Hepatocyte (in vitro differentiated cells): Measurements from ENCODE around the gene CYP2F1. TPM values are rescaled to one million over a fixed set of nuclear protein-coding genes. Genes with fewer than 3 reads are reported as not detected.
"Not testable (repeated sequence)": the region's sequence is repeated elsewhere in the genome, so short reads cannot be mapped to it uniquely, and the experiment has no call there.

ENCODE experiments used
- DNase-seq: peaks from one replicate; pipeline ENCODE4 v3.0.0-alpha.2; 2016; ENCODE audit warnings: low spot score
- H2AFZ ChIP-seq: fragments of 200-600 bp; sonication (generic); 2 replicates; pipeline ENCODE4 v1.6.0; 2016; ENCODE audit warnings: antibody characterized with exemption, mild to moderate bottlenecking
- H3K27ac ChIP-seq: fragments of 200-600 bp; sonication (generic); 2 replicates; pipeline ENCODE4 v1.5.1; 2016; ENCODE audit warnings: mild to moderate bottlenecking
- H3K27me3 ChIP-seq: fragments of 200-600 bp; sonication (generic); 2 replicates; pipeline ENCODE4 v1.6.1; 2016
- H3K36me3 ChIP-seq: fragments of 200-600 bp; sonication (generic); replicated peaks from 2 replicates; pipeline ENCODE4 v1.5.1; 2016; ENCODE audit warnings: low read depth; ENCODE audit not compliant: insufficient read depth
- H3K4me1 ChIP-seq: fragments of 200-600 bp; sonication (generic); 2 replicates; pipeline ENCODE4 v1.5.1; 2016; ENCODE audit warnings: mild to moderate bottlenecking, moderate library complexity; ENCODE audit not compliant: insufficient read depth
- H3K4me2 ChIP-seq: fragments of 200-600 bp; sonication (generic); 2 replicates; pipeline ENCODE4 v1.6.0; 2016
- H3K4me3 ChIP-seq: fragments of 200-600 bp; sonication (generic); 2 replicates; pipeline ENCODE4 v1.5.1; 2016; ENCODE audit warnings: mild to moderate bottlenecking
- H3K79me2 ChIP-seq: fragments of 200-600 bp; sonication (generic); 2 replicates; pipeline ENCODE4 v1.6.0; 2017; ENCODE audit warnings: mild to moderate bottlenecking
- H3K9me2 ChIP-seq: fragments of 200-600 bp; sonication (generic); replicated peaks from 2 replicates; pipeline ENCODE4 v1.6.0; 2017; ENCODE audit warnings: mild to moderate bottlenecking; ENCODE audit not compliant: insufficient read depth
- H3K9me3 ChIP-seq: fragments of 200-600 bp; sonication (generic); 2 replicates; pipeline ENCODE4 v1.5.1; 2016; ENCODE audit warnings: low read depth, mild to moderate bottlenecking
- H4K20me1 ChIP-seq: fragments of 200-600 bp; sonication (generic); 2 replicates; pipeline ENCODE4 v1.6.0; 2016; ENCODE audit warnings: mild to moderate bottlenecking; ENCODE audit not compliant: insufficient read depth, poor library complexity, severe bottlenecking
- CTCF ChIP-seq: fragments of 200-600 bp; sonication (generic); IDR thresholded peaks from 2 replicates; pipeline ENCODE4 v1.5.1; 2016; ENCODE audit warnings: antibody characterized with exemption, mild to moderate bottlenecking; ENCODE audit not compliant: poor library complexity
- EZH2 ChIP-seq: fragments of 200-600 bp; sonication (generic); IDR thresholded peaks from 2 replicates; pipeline ENCODE4 v1.6.1; 2016; ENCODE audit warnings: antibody characterized with exemption, mild to moderate bottlenecking, borderline replicate concordance
- EZH2phosphoT487 ChIP-seq: fragments of 200-600 bp; sonication (generic); IDR thresholded peaks from one replicate; pipeline ENCODE4 v1.6.1; 2018; ENCODE audit warnings: antibody characterized with exemption, mild to moderate bottlenecking, low read depth, moderate library complexity; ENCODE audit not compliant: unreplicated experiment, severe bottlenecking
- WGBS: methylation state at CpG from one replicate; pipeline ENCODE4 v1.1.6; 2016; ENCODE audit warnings: low lambda C conversion rate; ENCODE audit errors: missing lambda C conversion rate; 5-methylcytosine and 5-hydroxymethylcytosine counted together
- polyA plus RNA-seq: library from polyadenylated mRNA; unstranded; fragments of >200 nt; fragmentation: Nextera tagmentation; extraction: Ambion mirVana; gene quantifications from 2 replicates; pipeline ENCODE4 v1.2.1, GENCODE V29; 2016
- total RNA-seq: library from RNA; depleted of rRNA; stranded (reverse); fragments of >200 nt; gene quantifications from 2 replicates; pipeline ENCODE4 v1.2.3, GENCODE V29; 2014

Gene CYP2F1
- total and polyA plus RNA-seq, 2 experiments from 2014 or later = not detected

GRCh38 chr19:41112728-41113290, 1.4 kb upstream of the CYP2F1 start:
- Histone ChIP-seq H3K27me3 (no peaks in the 10 kb centered on the region), H3K27ac (no peak overlapping the region), H3K79me2 (no peaks in the 10 kb centered on the region), H2AFZ (no peak overlapping the region), H4K20me1 (no peaks in the 10 kb centered on the region), H3K4me1 (no peaks in the 10 kb centered on the region), H3K4me2 (no peak overlapping the region), H3K36me3 (no peaks in the 10 kb centered on the region), H3K9me3 (no peaks in the 10 kb centered on the region), H3K4me3 (no peak overlapping the region), H3K9me2 (no peaks in the 10 kb centered on the region)
- DNase-seq = no peak
- 90% methylated on average over 6 of the region's 7 CpGs for WGBS
- TF ChIP-seq CTCF = no peak
- no peak for TF ChIP-seq EZH2
- no peak for TF ChIP-seq EZH2phosphoT487

- H3K36me3 ChIP-seq = no peaks in the 10 kb centered on the region
- H3K4me3 ChIP-seq = no peak overlapping the region
- TF ChIP-seq CTCF = no peak
- no peak for TF ChIP-seq EZH2
- TF ChIP-seq EZH2phosphoT487 = no peak
- no peak overlapping the region for H2AFZ ChIP-seq
- H3K79me2 ChIP-seq = no peaks in the 10 kb centered on the region
- no peak overlapping the region for H3K4me2 ChIP-seq
- DNase-seq = no peak
- H3K27me3 ChIP-seq = no peaks in the 10 kb centered on the region
- WGBS = 77% methylated on average over 8 of the region's 8 CpGs
- H3K9me3 ChIP-seq = no peaks in the 10 kb centered on the region
- no peaks in the 10 kb centered on the region for H3K9me2 ChIP-seq
- no peaks in the 10 kb centered on the region for H3K4me1 ChIP-seq
- no peaks in the 10 kb centered on the region for H4K20me1 ChIP-seq
- no peak overlapping the region for H3K27ac ChIP-seq
Measured at GRCh38 chr19:41116261-41116660, 2.0 kb downstream of the CYP2F1 start.

GRCh38 chr19:41120929-41121911, 7.0 kb downstream of the CYP2F1 start:
- not testable (repeated sequence) for H3K4me1 ChIP-seq, H3K9me2 ChIP-seq, H2AFZ ChIP-seq, H3K4me3 ChIP-seq, H3K27me3 ChIP-seq, DNase-seq, H3K79me2 ChIP-seq, H3K36me3 ChIP-seq, H4K20me1 ChIP-seq, H3K9me3 ChIP-seq, H3K4me2 ChIP-seq, H3K27ac ChIP-seq
- 91% methylated on average over 31 of the region's 41 CpGs for WGBS

- H4K20me1 ChIP-seq, H3K9me2 ChIP-seq, H3K9me3 ChIP-seq, H3K4me3 ChIP-seq, H3K27ac ChIP-seq, H2AFZ ChIP-seq, H3K27me3 ChIP-seq, H3K4me1 ChIP-seq, DNase-seq, H3K36me3 ChIP-seq, H3K79me2 ChIP-seq, H3K4me2 ChIP-seq: not testable (repeated sequence)
- WGBS = 95% methylated on average over 9 of the region's 13 CpGs
Measured at GRCh38 chr19:41122846-41123245, 8.6 kb downstream of the CYP2F1 start.
